Measurements from ENCODE around the gene ARHGEF40.

The ARHGEF40 gene

GRCh38 chr14:21098076-21098891 is 28.2 kb downstream of the ARHGEF40 start, which contains the start of gene ZNF219:
Gene ZNF219 (minus strand): TSS chr14:21098655. CDS start chr14:21093591, 5,064 bp downstream.
- DNase-seq (ENCODE audit: low spot score), result peak; percentile 42

GRCh38 chr14:21098892-21099595 is 28.9 kb downstream of the ARHGEF40 start:
- no peak for DNase-seq (ENCODE audit: low spot score)

- DNase-seq (ENCODE audit: low spot score), result no peak
Observed at GRCh38 chr14:21099596-21099985, 29.5 kb downstream of the ARHGEF40 start.

DNA sequence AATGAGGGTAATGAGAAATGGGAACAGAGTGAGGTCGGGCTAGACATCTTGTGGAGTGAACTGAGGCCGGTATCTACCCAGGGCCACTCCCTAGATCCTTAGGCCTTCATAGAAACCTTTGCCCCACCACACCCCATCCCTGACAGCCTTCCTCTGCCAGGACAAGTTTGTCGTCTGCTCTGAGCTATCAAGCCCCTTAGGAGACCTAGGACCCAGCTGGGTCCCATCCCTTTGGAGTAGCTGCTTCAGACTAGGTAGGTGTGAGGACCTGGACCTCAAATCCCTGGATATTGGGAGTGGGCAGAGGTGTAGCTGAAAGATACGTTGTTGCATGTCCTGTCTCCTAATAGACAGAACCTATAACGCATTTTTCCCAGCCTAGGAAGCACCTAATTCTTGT is 30.8 kb downstream of the ARHGEF40 start, which contains the start of gene TMEM253:
Gene TMEM253 (plus strand): TSS at position 136 of the 400 bp plus-strand sequence. CDS start 278 bp downstream, outside the sequence.
- DNase-seq (ENCODE audit: low spot score), result no peak

GRCh38 chr14:21101802-21102413 is 31.8 kb downstream of the ARHGEF40 start:
- DNase-seq (ENCODE audit: low spot score), result no peak

DNA sequence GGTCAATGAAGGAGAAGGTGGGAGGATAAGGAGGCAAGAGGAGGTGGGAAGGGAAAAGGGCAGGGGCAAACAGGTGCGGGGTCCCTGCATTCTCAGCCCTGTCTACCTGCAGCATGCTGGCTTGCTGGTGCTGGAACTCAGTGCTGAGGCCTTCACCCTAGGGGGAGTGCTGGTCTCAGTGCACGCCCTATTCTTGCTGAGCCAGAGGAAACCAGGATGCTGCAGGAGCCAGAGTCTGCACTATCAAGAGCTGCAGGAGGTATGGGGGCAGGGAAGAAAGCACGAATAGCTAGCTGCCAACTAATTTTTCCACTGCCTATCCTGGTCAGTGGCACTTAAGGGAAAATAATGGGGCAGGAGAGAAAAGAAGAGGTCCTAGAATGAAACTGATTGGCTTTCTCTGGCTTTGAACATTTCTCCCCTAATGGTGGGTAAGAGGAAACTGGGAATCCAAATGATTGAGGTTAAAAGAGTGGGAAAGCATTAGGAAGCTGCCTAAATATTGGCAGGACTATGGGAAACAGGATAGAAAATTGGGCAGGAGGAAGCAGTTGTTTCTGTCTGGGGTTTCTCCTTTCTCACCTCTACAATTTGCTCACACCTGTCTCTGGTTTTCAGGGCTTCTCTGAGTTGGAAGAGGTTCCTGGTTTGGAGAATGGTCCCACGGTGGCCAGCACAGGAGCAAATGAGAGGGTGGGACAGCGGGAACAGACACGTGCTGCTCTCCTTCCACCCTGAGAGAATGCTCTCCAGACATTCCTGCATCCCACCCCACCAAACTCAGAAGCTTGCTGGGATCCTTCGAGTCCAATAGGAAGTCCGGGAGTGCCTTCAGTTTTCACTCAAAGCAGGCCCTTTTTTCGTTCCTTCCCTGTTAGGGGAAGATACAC is 32.7 kb downstream of the ARHGEF40 start:
- no peak for DNase-seq (ENCODE audit: low spot score)

- DNase-seq (ENCODE audit: low spot score), result no peak
Observed at GRCh38 chr14:21103411-21103709, 33.3 kb downstream of the ARHGEF40 start.

DNA sequence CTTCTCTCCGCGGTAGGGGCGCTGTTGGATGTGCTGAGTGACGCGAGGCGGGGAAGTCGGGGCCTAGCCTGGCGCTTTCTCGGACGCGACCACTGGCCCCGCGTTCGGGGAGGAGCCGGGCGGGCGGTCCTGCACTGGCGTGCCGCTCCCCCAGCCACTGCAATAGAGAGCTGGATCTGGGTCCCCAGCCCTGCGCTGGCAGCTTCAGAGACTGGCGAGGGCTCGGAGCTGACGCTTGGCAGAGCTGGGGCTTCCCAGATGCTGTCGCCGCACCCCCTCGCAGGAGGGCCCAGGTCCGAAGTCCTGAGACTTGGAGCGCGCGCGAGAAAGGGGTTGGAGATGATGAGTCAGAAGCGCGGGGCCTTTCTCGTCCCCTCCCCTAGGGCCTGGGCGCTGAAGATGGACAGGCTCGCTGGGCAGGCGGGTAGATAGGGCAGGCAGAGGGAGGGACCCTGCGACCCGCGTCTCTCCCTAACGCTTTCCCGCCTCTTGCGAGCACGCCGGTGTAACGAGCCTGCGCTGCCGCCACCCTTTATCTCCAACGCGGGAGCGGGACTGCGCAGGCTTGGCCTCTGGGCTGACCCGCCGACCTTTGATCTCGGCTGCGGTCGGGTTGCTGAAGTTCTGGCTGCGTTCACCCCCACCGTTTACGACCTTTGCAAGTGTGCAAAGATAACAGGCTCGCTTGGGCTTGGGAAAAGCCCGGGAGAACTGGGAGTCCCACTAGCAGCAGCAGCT is 33.8 kb downstream of the ARHGEF40 start:
- peak; percentile 94 for DNase-seq (ENCODE audit: low spot score)

GRCh38 chr14:21104448-21105060 is 34.5 kb downstream of the ARHGEF40 start:
- peak; percentile 87 for DNase-seq (ENCODE audit: low spot score)

DNA sequence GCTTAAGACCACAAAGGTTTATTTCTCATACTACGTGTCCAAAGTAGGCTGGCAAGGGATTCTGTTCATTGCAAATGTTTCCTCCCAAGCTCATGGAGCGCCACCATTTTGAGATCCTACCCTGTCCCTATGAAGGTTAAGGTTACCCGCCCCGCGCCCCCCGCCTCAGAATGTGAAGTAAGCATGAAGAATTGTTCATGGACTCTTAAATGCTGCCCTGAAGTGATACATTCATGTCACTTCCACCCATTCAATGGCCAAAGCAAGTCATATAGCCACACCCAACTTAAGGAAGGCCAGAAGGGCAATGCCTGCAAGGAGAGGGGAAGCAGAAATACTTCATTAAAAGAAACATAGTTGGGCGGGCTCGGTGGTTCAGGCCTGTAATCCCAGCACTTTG is 35.0 kb downstream of the ARHGEF40 start:
- no peak for DNase-seq (ENCODE audit: low spot score)

- no peak for DNase-seq (ENCODE audit: low spot score)
Observed at GRCh38 chr14:21106176-21106497, 36.0 kb downstream of the ARHGEF40 start.

DNA sequence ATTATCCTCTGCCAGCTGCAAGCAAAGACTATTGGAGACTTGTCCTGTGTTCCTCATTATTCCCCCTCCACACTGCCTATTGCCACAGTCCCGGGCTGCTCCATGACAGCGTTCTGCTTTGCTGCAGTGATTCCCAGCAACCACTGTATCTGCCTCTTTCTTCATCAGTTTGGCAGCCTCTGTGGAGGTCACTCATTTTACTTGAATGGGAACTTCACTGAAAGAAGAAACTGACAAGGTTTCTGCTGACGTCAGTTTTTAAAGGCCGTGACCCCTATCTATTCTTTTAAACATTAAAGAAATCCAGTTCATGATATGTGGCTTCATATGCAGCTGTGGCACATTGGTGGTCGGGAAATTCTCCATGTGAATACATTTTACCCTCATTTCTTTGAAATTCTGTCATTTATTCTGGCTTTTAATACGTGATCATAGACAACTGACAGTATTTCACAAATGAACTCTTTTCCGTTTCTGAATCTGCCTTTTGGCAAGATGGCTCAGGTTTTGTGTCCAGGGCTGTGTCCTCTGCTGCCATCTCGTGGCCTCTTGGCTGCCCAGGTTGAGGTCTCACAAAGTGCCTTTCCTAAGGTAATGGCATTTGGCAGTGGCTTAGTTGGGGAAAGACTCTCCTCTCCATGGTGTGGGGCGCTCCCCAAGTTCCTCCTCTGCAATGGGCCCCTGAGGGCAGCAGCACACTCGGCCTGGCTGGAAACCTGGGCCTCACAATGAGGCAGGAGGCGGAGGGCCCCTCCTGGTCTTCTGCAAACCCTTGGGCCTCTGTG is 36.6 kb downstream of the ARHGEF40 start:
- DNase-seq (ENCODE audit: low spot score), result peak; percentile 73

- DNase-seq (ENCODE audit: low spot score), result no peak
Observed at GRCh38 chr14:21107283-21107800, 37.2 kb downstream of the ARHGEF40 start.

DNA sequence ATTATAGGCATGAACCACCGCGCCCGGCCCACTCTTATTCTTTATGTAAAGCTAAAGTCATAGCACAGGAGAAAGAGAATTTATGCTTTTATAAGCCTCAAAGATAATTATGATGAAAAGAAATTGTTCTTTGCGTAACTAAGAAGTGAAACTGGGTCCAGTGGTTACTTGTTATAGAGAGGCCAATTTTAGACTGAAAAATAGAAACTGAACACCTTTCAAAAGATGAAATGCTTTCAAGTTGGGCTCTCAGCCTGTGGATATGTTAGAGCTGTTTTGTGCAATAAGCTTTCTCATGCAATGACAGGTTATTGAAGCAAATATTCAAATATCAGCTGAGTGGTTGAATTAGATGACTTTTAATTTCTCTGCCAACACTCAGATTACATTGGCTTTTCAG is 38.7 kb downstream of the ARHGEF40 start:
- DNase-seq (ENCODE audit: low spot score), result no peak

GRCh38 chr14:21109377-21110138 is 39.5 kb downstream of the ARHGEF40 start:
- DNase-seq (ENCODE audit: low spot score), result no peak

- DNase-seq (ENCODE audit: low spot score), result no peak
Observed at GRCh38 chr14:21112255-21112654, 42.2 kb downstream of the ARHGEF40 start.

DNA sequence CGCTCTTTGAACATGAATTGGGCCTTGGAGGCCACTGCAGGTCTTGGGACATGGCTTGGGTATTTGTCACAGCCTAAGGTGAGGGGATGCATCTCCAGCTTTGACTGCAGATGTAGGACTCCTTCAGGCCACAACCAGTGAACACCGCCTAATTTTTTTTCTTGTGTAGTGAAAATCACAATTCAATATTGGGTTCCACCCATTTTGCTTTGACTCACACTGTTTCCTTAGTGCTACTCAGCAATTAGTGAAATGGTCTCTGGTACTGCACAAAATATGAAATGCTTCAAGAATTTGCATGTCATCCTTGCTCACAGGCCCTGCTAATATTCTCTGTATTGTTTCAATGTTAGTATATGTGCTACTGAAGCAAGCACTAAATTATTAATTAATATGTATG is 43.3 kb downstream of the ARHGEF40 start:
- DNase-seq (ENCODE audit: low spot score), result no peak

GRCh38 chr14:21118933-21119332 is 48.8 kb downstream of the ARHGEF40 start:
- no peak for DNase-seq (ENCODE audit: low spot score)

DNA sequence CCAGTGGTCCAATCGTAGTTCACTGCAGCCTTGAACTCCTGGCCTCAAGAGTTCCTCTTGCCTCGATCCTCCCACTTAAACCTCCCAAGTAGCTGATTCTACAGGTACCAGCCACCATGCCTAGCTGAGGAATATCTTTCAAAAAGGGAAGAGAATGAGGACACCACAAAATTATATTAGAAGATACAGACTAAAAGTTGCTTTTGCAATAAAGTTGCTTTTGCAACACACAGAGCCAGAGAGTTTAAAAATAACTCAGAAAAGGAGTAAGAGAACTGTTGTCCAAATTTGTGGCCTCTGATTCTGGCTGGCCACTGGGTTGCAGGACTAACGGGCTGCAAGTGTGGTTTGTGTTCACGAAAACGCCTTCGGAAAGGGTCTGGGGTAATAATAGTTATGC is 50.6 kb downstream of the ARHGEF40 start:
- DNase-seq (ENCODE audit: low spot score), result no peak

Data from SW480 (cell line).